Measurements from ENCODE around the gene CNTNAP5.

CNTNAP5 gene

GRCh38 chr2:124755386-124755785 is 730.3 kb downstream of the CNTNAP5 start:
- no peak for DNase-seq (ENCODE audit: low read depth, low spot score)
- Histone ChIP-seq H3K27ac (ENCODE audit: low read length) (no peak overlapping the region), H3K36me3 (ENCODE audit: control insufficient read depth, insufficient read depth, low read length) (no peaks in the 10 kb centered on the region), H3K4me1 (ENCODE audit: control insufficient read depth, insufficient read depth, low read length) (no peaks in the 10 kb centered on the region), H3K27me3 (ENCODE audit: control insufficient read depth, insufficient read depth, low read length) (no peaks in the 10 kb centered on the region), H3K4me3 (ENCODE audit: low read length) (no peak overlapping the region), H3K9me3 (ENCODE audit: control insufficient read depth, insufficient read depth, low read length) (no peaks in the 10 kb centered on the region)
- no CpG with 5 or more reads among the region's 1 CpG for WGBS (ENCODE audit: insufficient coverage, insufficient read length)

GRCh38 chr2:124756048-124756447 is 731.0 kb downstream of the CNTNAP5 start:
- no peaks in the 10 kb centered on the region for H3K36me3 ChIP-seq (ENCODE audit: control insufficient read depth, insufficient read depth, low read length)
- H3K27me3 ChIP-seq (ENCODE audit: control insufficient read depth, insufficient read depth, low read length), result no peaks in the 10 kb centered on the region
- no peaks in the 10 kb centered on the region for H3K4me1 ChIP-seq (ENCODE audit: control insufficient read depth, insufficient read depth, low read length)
- no peak overlapping the region for H3K4me3 ChIP-seq (ENCODE audit: low read length)
- H3K27ac ChIP-seq (ENCODE audit: low read length), result no peak overlapping the region
- no CpG with 5 or more reads among the region's 4 CpGs for WGBS (ENCODE audit: insufficient coverage, insufficient read length)
- H3K9me3 ChIP-seq (ENCODE audit: control insufficient read depth, insufficient read depth, low read length), result no peaks in the 10 kb centered on the region
- no peak for DNase-seq (ENCODE audit: low read depth, low spot score)

- Histone ChIP-seq H3K36me3 (ENCODE audit: control insufficient read depth, insufficient read depth, low read length) (no peaks in the 10 kb centered on the region), H3K4me1 (ENCODE audit: control insufficient read depth, insufficient read depth, low read length) (no peaks in the 10 kb centered on the region), H3K9me3 (ENCODE audit: control insufficient read depth, insufficient read depth, low read length) (no peaks in the 10 kb centered on the region), H3K4me3 (ENCODE audit: low read length) (no peak overlapping the region), H3K27me3 (ENCODE audit: control insufficient read depth, insufficient read depth, low read length) (no peaks in the 10 kb centered on the region), H3K27ac (ENCODE audit: low read length) (no peak overlapping the region)
- no peak for DNase-seq (ENCODE audit: low read depth, low spot score)
- WGBS (ENCODE audit: insufficient coverage, insufficient read length), result no CpG with 5 or more reads among the region's 1 CpG
These were observed 737.3 kb downstream of the CNTNAP5 start for GRCh38 chr2:124762388-124762787.

- Histone ChIP-seq H3K9me3 (ENCODE audit: control insufficient read depth, insufficient read depth, low read length) (no peaks in the 10 kb centered on the region), H3K27ac (ENCODE audit: low read length) (no peak overlapping the region), H3K4me1 (ENCODE audit: control insufficient read depth, insufficient read depth, low read length) (no peaks in the 10 kb centered on the region), H3K4me3 (ENCODE audit: low read length) (no peak overlapping the region), H3K27me3 (ENCODE audit: control insufficient read depth, insufficient read depth, low read length) (no peaks in the 10 kb centered on the region), H3K36me3 (ENCODE audit: control insufficient read depth, insufficient read depth, low read length) (no peaks in the 10 kb centered on the region)
- no CpG with 5 or more reads among the region's 9 CpGs for WGBS (ENCODE audit: insufficient coverage, insufficient read length)
- no peak for DNase-seq (ENCODE audit: low read depth, low spot score)
These were observed 738.5 kb downstream of the CNTNAP5 start for GRCh38 chr2:124763611-124764010.

- H3K27me3 ChIP-seq (ENCODE audit: control insufficient read depth, insufficient read depth, low read length), result no peaks in the 10 kb centered on the region
- no peaks in the 10 kb centered on the region; the same call in 1 of the 2 replicates for H3K9me3 ChIP-seq (ENCODE audit: control insufficient read depth, insufficient read depth, low read length)
- H3K27ac ChIP-seq (ENCODE audit: low read length), result no peak overlapping the region
- no peak overlapping the region for H3K4me3 ChIP-seq (ENCODE audit: low read length)
- DNase-seq (ENCODE audit: low read depth, low spot score), result no peak
- WGBS (ENCODE audit: insufficient coverage, insufficient read length), result no CpG with 5 or more reads among the region's 5 CpGs
- H3K36me3 ChIP-seq (ENCODE audit: control insufficient read depth, insufficient read depth, low read length), result no peaks in the 10 kb centered on the region
- no peaks in the 10 kb centered on the region; the same call in 1 of the 2 replicates for H3K4me1 ChIP-seq (ENCODE audit: control insufficient read depth, insufficient read depth, low read length)
These were observed 749.7 kb downstream of the CNTNAP5 start for GRCh38 chr2:124774781-124775180.

- no peak overlapping the region for H3K4me3 ChIP-seq (ENCODE audit: low read length)
- no peak for DNase-seq (ENCODE audit: low read depth, low spot score)
- H3K27ac ChIP-seq (ENCODE audit: low read length), result no peak overlapping the region
- no peaks in the 10 kb centered on the region for H3K36me3 ChIP-seq (ENCODE audit: control insufficient read depth, insufficient read depth, low read length)
- no peaks in the 10 kb centered on the region for H3K27me3 ChIP-seq (ENCODE audit: control insufficient read depth, insufficient read depth, low read length)
- no peaks in the 10 kb centered on the region; the same call in 1 of the 2 replicates for H3K4me1 ChIP-seq (ENCODE audit: control insufficient read depth, insufficient read depth, low read length)
- WGBS (ENCODE audit: insufficient coverage, insufficient read length), result no CpG with 5 or more reads among the region's 3 CpGs
- H3K9me3 ChIP-seq (ENCODE audit: control insufficient read depth, insufficient read depth, low read length), result no peaks in the 10 kb centered on the region; the same call in 1 of the 2 replicates
These were observed 751.2 kb downstream of the CNTNAP5 start for GRCh38 chr2:124776332-124776731.

GRCh38 chr2:124778076-124778475 is 753.0 kb downstream of the CNTNAP5 start:
- Histone ChIP-seq H3K27ac (ENCODE audit: low read length) (no peak overlapping the region), H3K27me3 (ENCODE audit: control insufficient read depth, insufficient read depth, low read length) (no peaks in the 10 kb centered on the region), H3K4me1 (ENCODE audit: control insufficient read depth, insufficient read depth, low read length) (no peaks in the 10 kb centered on the region; the same call in 1 of the 2 replicates), H3K9me3 (ENCODE audit: control insufficient read depth, insufficient read depth, low read length) (no peaks in the 10 kb centered on the region; the same call in 1 of the 2 replicates), H3K36me3 (ENCODE audit: control insufficient read depth, insufficient read depth, low read length) (no peaks in the 10 kb centered on the region), H3K4me3 (ENCODE audit: low read length) (no peak overlapping the region)
- WGBS (ENCODE audit: insufficient coverage, insufficient read length), result no CpG with 5 or more reads among the region's 2 CpGs
- no peak for DNase-seq (ENCODE audit: low read depth, low spot score)

- H3K9me3 ChIP-seq (ENCODE audit: control insufficient read depth, insufficient read depth, low read length), result no peaks in the 10 kb centered on the region
- no peak for DNase-seq (ENCODE audit: low read depth, low spot score)
- no peaks in the 10 kb centered on the region for H3K4me1 ChIP-seq (ENCODE audit: control insufficient read depth, insufficient read depth, low read length)
- H3K36me3 ChIP-seq (ENCODE audit: control insufficient read depth, insufficient read depth, low read length), result no peaks in the 10 kb centered on the region
- H3K4me3 ChIP-seq (ENCODE audit: low read length), result no peak overlapping the region
- H3K27ac ChIP-seq (ENCODE audit: low read length), result no peak overlapping the region
- H3K27me3 ChIP-seq (ENCODE audit: control insufficient read depth, insufficient read depth, low read length), result no peaks in the 10 kb centered on the region
These were observed 771.6 kb downstream of the CNTNAP5 start for GRCh38 chr2:124796647-124797046.

- Histone ChIP-seq H3K4me3 (ENCODE audit: low read length) (no peak overlapping the region), H3K27ac (ENCODE audit: low read length) (no peak overlapping the region), H3K27me3 (ENCODE audit: control insufficient read depth, insufficient read depth, low read length) (no peaks in the 10 kb centered on the region), H3K4me1 (ENCODE audit: control insufficient read depth, insufficient read depth, low read length) (no peaks in the 10 kb centered on the region), H3K36me3 (ENCODE audit: control insufficient read depth, insufficient read depth, low read length) (no peaks in the 10 kb centered on the region), H3K9me3 (ENCODE audit: control insufficient read depth, insufficient read depth, low read length) (no peaks in the 10 kb centered on the region)
- no peak for DNase-seq (ENCODE audit: low read depth, low spot score)
- WGBS (ENCODE audit: insufficient coverage, insufficient read length), result no CpG with 5 or more reads among the region's 2 CpGs
These were observed 772.0 kb downstream of the CNTNAP5 start for GRCh38 chr2:124797049-124797448.

GRCh38 chr2:124798551-124798950 is 773.5 kb downstream of the CNTNAP5 start:
- no peaks in the 10 kb centered on the region for H3K9me3 ChIP-seq (ENCODE audit: control insufficient read depth, insufficient read depth, low read length)
- no peak for DNase-seq (ENCODE audit: low read depth, low spot score)

More at GRCh38 chr2:124798551-124798950, 773.5 kb downstream of the CNTNAP5 start:
- WGBS (ENCODE audit: insufficient coverage, insufficient read length), result no CpG with 5 or more reads among the region's 1 CpG
- no peaks in the 10 kb centered on the region for H3K4me1 ChIP-seq (ENCODE audit: control insufficient read depth, insufficient read depth, low read length)
- no peak overlapping the region for H3K4me3 ChIP-seq (ENCODE audit: low read length)
- no peaks in the 10 kb centered on the region for H3K27me3 ChIP-seq (ENCODE audit: control insufficient read depth, insufficient read depth, low read length)
- no peak overlapping the region for H3K27ac ChIP-seq (ENCODE audit: low read length)
- H3K36me3 ChIP-seq (ENCODE audit: control insufficient read depth, insufficient read depth, low read length), result no peaks in the 10 kb centered on the region
